ENCODE data around the gene ARMS2.
A peak's percentile ranks its signal among the peaks of the same experiment; 100 is the strongest.

Gene ARMS2, protein sequence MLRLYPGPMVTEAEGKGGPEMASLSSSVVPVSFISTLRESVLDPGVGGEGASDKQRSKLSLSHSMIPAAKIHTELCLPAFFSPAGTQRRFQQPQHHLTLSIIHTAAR

DNA sequence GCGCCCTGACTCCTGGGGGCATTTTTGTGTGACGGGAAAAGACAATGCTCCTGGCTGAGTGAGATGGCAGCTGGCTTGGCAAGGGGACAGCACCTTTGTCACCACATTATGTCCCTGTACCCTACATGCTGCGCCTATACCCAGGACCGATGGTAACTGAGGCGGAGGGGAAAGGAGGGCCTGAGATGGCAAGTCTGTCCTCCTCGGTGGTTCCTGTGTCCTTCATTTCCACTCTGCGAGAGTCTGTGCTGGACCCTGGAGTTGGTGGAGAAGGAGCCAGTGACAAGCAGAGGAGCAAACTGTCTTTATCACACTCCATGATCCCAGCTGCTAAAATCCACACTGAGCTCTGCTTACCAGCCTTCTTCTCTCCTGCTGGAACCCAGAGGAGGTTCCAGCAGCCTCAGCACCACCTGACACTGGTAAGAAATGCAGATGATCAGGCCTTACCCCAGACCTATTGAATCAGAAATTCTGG lies at the start of gene ARMS2:
ARMS2 (plus strand) TSS at position 51 of the 478 bp plus-strand sequence; CDS start at position 126, 75 bp downstream.
- peaks cover 4% of the 10 kb centered on the region for H3K4me1 Mint-ChIP-seq
- ATAC-seq (replicated peaks; ENCODE audit: extremely low read depth, poor library complexity, severe bottlenecking), result no peak
- H3K4me3 Mint-ChIP-seq, result no peak within 1 kb of the TSS
- no peaks in the 10 kb centered on the region for H3K9me3 Mint-ChIP-seq
- H3K27me3 Mint-ChIP-seq, result peaks cover 68% of the 10 kb centered on the region
- H3K36me3 Mint-ChIP-seq (ENCODE audit: insufficient read depth), result no peaks in the 10 kb centered on the region
- DNase-seq (ENCODE audit: low spot score in 2 of 2), result no peak
- H3K27ac Mint-ChIP-seq (ENCODE audit: low read depth), result no peak within 1 kb of the TSS

DNA sequence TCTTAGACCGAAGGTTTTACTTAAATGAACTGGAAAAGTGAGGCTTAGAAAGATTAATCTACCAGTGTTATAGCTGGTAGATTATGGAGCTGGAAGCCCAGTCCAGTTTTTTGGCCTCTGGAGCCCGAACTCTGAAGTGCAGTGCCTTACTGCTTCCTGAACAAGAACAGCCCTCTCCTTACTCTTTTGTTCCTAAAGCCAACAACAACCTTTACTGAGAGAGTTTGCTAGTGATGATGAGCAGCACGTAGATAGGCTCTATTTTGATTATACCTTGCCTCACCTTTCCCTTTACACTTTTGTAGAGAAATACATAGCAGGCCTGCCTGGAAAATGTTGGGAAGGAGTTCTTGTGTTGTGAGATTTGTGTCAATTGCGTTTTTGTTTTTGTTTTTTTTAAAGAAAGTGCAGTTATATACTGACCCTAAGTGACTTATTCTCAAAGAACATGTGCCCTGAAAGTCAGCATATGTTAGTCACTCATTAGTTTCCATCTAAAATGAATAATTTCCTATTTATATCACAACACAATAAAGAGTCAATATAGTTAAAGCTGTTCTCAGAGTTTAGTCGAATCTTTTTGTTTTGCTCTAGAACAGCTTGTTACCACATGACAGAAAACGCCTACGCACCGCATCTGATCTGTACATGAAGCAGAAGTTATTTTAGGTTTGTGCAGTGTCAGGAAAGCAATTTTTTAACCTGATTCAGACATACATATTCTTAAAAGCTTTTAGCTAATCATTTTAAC lies 46.9 kb upstream of the ARMS2 start:
- no peaks in the 10 kb centered on the region for H3K9me3 Mint-ChIP-seq
- H3K27me3 Mint-ChIP-seq, result no peaks in the 10 kb centered on the region
- peaks cover 21% of the 10 kb centered on the region for H3K4me1 Mint-ChIP-seq
- no peak for ATAC-seq (replicated peaks; ENCODE audit: extremely low read depth, poor library complexity, severe bottlenecking)
- peak overlapping the region; percentile 7 for H3K27ac Mint-ChIP-seq (ENCODE audit: low read depth)
- DNase-seq (ENCODE audit: low spot score in 2 of 2), result no peak
- peaks cover 11% of the 10 kb centered on the region for H3K36me3 Mint-ChIP-seq (ENCODE audit: insufficient read depth)
- no peak overlapping the region for H3K4me3 Mint-ChIP-seq

DNA sequence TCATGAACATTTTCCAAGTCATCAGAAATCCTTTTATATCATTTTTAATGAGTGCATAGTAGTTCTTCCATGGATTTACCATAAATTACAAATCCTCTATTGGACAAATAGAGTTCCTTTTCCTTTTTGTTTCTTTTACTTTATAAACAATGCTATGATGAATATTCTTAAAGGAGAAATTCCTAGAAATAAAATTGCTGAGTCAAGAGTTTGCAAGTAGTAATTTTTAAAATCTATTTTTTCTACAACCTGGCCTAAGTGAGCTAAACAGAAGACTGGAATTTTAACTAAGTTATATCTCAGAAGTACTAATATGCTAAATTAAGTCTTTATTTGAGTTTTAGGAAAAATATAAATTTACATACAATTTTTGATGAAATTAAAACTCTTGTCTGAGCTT lies 41.1 kb upstream of the ARMS2 start:
- Mint-ChIP-seq H3K9me3 (no peaks in the 10 kb centered on the region), H3K27me3 (no peaks in the 10 kb centered on the region), H3K27ac (ENCODE audit: low read depth) (no peak overlapping the region), H3K4me1 (peaks cover 25% of the 10 kb centered on the region), H3K4me3 (no peak overlapping the region), H3K36me3 (ENCODE audit: insufficient read depth) (peaks cover 14% of the 10 kb centered on the region)
- no peak for ATAC-seq (replicated peaks; ENCODE audit: extremely low read depth, poor library complexity, severe bottlenecking)
- no peak for DNase-seq (ENCODE audit: low spot score in 2 of 2)

DNA sequence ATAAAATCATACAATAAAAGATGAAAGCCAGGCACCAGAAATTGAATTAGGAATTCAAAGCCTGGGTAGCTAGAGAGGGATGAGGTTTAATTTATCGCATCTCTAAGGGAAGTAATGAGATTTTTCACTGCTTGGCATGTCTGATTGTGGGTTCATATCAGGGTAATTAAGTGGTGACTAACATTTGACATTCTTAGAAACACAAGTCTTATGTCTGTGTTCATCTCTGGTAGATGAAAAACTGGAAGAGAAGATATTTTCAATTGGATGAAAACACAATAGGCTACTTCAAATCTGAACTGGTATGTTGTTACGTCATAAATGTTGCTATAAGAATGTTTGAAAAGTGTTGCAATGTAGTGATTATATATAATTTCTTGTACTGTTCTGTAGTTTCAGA lies 36.8 kb upstream of the ARMS2 start:
- peak overlapping the region; percentile 23 for H3K27ac Mint-ChIP-seq (ENCODE audit: low read depth)
- H3K36me3 Mint-ChIP-seq (ENCODE audit: insufficient read depth), result peaks cover 16% of the 10 kb centered on the region
- peaks cover 54% of the 10 kb centered on the region for H3K4me1 Mint-ChIP-seq

DNA sequence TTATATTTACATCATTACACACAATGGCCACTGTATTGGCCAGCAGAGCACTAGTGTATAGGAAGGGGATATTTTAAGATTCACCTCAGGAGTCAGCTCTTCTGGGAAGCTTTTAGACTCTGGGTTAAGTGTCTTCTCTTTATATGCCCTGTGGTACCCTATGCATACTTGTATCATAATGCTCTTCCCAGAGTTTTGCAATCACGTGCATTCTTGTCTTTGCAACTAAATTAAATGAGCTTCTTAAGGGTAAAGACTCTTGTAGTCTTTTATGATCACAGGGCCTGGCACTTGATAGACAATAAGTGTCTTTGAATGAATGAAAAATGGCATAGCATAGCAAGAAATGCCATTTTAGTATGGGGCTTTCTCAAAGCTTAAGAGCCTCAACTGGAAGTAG lies 35.4 kb upstream of the ARMS2 start:
- peaks cover 62% of the 10 kb centered on the region for H3K4me1 Mint-ChIP-seq

More for the DNA sequence above, 36.8 kb upstream of the ARMS2 start:
- no peak for DNase-seq (ENCODE audit: low spot score in 2 of 2)
- no peaks in the 10 kb centered on the region for H3K9me3 Mint-ChIP-seq
- no peaks in the 10 kb centered on the region for H3K27me3 Mint-ChIP-seq
- no peak for ATAC-seq (replicated peaks; ENCODE audit: extremely low read depth, poor library complexity, severe bottlenecking)
- H3K4me3 Mint-ChIP-seq, result no peak overlapping the region

DNA sequence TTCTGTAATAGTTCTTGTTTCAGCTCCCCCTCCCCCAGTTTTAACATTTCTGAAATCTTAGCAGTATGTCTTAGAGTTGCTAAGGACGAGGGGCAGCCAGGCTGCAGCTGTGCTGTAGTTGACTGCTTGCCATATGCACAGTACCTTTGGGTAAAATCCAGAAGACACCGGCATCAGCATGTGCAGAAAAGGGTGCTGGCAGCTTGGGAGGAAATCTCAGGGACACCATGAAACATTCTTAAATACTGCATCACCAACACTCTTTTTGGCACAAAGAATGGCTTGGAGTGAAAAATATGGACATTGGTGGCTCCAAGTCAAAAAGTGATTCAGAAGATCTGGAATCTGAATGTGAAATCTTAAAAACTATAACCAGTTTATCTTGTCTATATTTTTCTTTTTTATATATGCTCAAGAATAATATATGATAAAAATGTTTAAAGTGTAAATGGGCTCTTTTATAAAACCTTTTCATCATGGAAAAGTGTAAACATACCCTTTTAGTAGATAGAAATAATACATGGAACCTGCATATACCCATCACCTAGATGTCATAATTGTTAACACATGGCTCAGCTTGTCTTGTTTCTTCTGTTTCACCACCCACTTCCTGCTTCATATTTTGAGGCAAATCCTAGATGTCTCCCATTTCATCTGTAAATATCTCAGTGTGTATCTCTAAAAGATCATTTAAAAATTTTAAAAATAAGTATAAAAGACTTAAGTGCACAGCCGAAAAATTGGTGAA lies 34.4 kb upstream of the ARMS2 start:
- no peak for DNase-seq (ENCODE audit: low spot score in 2 of 2)
- Mint-ChIP-seq H3K4me3 (peak overlapping the region; percentile 32), H3K27me3 (no peaks in the 10 kb centered on the region), H3K36me3 (ENCODE audit: insufficient read depth) (peaks cover 9% of the 10 kb centered on the region), H3K9me3 (no peaks in the 10 kb centered on the region), H3K4me1 (peaks cover 62% of the 10 kb centered on the region), H3K27ac (ENCODE audit: low read depth) (peak overlapping the region; percentile 87)
- no peak for ATAC-seq (replicated peaks; ENCODE audit: extremely low read depth, poor library complexity, severe bottlenecking)

More for the DNA sequence above, 35.4 kb upstream of the ARMS2 start:
- ATAC-seq (replicated peaks; ENCODE audit: extremely low read depth, poor library complexity, severe bottlenecking) (no peak), DNase-seq (ENCODE audit: low spot score in 2 of 2) (no peak)
- Mint-ChIP-seq H3K27me3 (no peaks in the 10 kb centered on the region), H3K36me3 (ENCODE audit: insufficient read depth) (peaks cover 15% of the 10 kb centered on the region), H3K27ac (ENCODE audit: low read depth) (no peak overlapping the region), H3K9me3 (no peaks in the 10 kb centered on the region), H3K4me3 (no peak overlapping the region)

DNA sequence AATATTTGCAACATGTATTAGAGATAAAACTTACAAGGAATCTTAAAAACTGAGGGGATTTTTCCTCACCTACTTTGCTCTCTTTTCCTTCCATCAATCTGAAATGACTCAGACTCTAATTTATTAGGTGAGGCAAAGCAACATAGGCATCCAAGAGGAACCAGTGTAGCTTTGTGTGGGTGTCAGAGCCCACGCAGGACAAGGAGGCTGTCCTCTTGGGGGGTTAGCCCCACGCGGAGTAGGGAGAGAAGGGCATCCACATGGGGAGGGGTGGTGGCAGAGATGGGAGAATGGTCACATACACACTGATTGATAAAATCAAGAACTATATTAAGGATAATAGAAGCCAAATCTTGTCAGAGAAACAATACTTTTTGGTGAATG lies 33.8 kb upstream of the ARMS2 start:
- peaks cover 61% of the 10 kb centered on the region for H3K4me1 Mint-ChIP-seq
- no peak for ATAC-seq (replicated peaks; ENCODE audit: extremely low read depth, poor library complexity, severe bottlenecking)
- H3K36me3 Mint-ChIP-seq (ENCODE audit: insufficient read depth), result peaks cover 5% of the 10 kb centered on the region
- no peak for DNase-seq (ENCODE audit: low spot score in 2 of 2)
- no peaks in the 10 kb centered on the region for H3K9me3 Mint-ChIP-seq
- peak overlapping the region; percentile 87 for H3K27ac Mint-ChIP-seq (ENCODE audit: low read depth)
- no peaks in the 10 kb centered on the region for H3K27me3 Mint-ChIP-seq
- H3K4me3 Mint-ChIP-seq, result peak overlapping the region; percentile 32

DNA sequence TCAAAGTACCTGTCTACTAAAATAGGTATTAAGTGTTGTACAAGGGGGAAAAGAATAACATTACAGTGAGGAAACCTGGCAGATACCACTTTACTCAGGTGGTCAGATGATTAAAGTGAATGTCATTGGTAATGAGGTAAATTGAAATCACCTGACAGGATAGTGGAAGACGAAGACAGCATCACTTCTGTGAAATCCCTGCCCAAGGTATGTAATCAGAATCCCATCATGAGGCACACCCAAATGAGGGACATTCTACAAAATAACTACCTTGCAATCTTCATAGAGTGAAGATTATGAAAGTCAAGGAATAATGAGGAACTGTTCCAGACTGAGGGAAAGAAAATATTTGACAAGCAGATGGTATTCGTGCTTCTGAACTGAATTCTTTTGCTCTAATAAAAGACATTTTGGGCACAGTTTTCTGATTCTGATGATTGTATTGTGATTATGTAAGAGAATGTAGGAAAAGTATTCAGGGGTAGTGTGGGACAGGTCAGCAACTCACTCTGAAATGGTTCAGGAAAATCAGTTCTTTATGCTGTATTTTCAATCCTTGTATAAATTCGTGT lies 33.3 kb upstream of the ARMS2 start:
- peaks cover 5% of the 10 kb centered on the region for H3K36me3 Mint-ChIP-seq (ENCODE audit: insufficient read depth)
- DNase-seq (ENCODE audit: low spot score in 2 of 2) (no peak), ATAC-seq (replicated peaks; ENCODE audit: extremely low read depth, poor library complexity, severe bottlenecking) (no peak)
- H3K9me3 Mint-ChIP-seq, result no peaks in the 10 kb centered on the region
- H3K4me3 Mint-ChIP-seq, result peak overlapping the region; percentile 32
- peaks cover 60% of the 10 kb centered on the region for H3K4me1 Mint-ChIP-seq
- peak overlapping the region; percentile 87 for H3K27ac Mint-ChIP-seq (ENCODE audit: low read depth)
- H3K27me3 Mint-ChIP-seq, result no peaks in the 10 kb centered on the region

DNA sequence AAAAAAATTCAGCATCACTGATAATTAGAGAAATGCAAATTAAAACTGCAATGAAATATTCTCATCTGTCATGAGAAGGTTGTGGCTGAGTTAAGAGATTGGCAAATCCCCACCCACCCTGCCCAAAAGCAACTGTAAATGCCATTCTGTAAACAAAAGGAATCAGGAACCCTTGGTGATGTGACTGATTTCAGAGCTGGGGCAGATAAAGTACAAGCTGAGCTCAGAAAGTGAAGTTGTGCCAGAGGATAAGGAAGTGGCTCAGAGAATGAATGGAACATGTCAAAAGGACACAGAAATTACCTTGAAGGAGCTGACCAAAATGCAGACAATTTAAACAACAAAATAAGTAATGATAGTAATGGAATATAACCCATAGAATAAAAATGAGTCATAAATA lies 32.7 kb upstream of the ARMS2 start:
- peak overlapping the region; percentile 87 for H3K27ac Mint-ChIP-seq (ENCODE audit: low read depth)
- no peak for DNase-seq (ENCODE audit: low spot score in 2 of 2)

DNA sequence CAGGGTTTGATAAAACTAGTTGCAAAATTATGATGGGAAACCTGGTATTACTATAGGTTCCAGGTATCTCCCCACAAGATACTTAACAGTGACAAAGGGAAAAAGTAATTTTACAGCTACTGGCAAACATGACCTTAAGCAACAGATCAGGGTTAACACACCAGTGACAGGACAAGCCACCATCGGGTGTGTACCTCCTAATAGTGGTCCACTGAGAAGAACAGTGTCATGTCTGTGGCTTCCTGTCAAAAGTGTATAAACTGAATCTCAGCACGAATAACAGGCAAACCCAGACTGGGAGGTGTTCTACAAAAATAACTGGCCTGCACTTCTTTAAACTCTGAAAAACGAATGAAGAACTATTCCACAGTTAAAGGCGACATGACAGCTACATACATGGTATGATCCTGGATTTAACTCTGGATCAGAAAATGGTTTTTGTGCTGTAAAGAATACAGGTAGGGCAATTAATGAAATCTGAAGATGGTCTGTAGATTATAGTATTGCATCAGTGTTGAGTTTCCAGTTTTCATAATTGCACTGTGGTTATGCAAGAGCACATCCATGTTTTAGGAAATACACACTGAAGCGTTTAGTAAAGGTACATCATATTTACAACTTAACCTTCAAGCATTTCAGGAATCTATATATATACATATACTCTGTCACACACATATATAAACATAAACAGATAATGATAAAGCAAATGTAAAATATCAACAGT lies 32.0 kb upstream of the ARMS2 start:
- H3K36me3 Mint-ChIP-seq (ENCODE audit: insufficient read depth), result peaks cover 8% of the 10 kb centered on the region
- H3K4me1 Mint-ChIP-seq, result peaks cover 56% of the 10 kb centered on the region
- no peaks in the 10 kb centered on the region for H3K9me3 Mint-ChIP-seq
- peak; percentile 95 for ATAC-seq (replicated peaks; ENCODE audit: extremely low read depth, poor library complexity, severe bottlenecking)
- H3K27ac Mint-ChIP-seq (ENCODE audit: low read depth), result peak overlapping the region; percentile 74
- H3K27me3 Mint-ChIP-seq, result no peaks in the 10 kb centered on the region
- peak overlapping the region; percentile 32 for H3K4me3 Mint-ChIP-seq
- DNase-seq (ENCODE audit: low spot score in 2 of 2), result peak in 1 of 2 donors; percentile 23

More for the DNA sequence above, 32.7 kb upstream of the ARMS2 start:
- H3K27me3 Mint-ChIP-seq, result no peaks in the 10 kb centered on the region
- ATAC-seq (replicated peaks; ENCODE audit: extremely low read depth, poor library complexity, severe bottlenecking), result no peak
- H3K4me1 Mint-ChIP-seq, result peaks cover 56% of the 10 kb centered on the region
- peak overlapping the region; percentile 32 for H3K4me3 Mint-ChIP-seq
- peaks cover 5% of the 10 kb centered on the region for H3K36me3 Mint-ChIP-seq (ENCODE audit: insufficient read depth)
- no peaks in the 10 kb centered on the region for H3K9me3 Mint-ChIP-seq

DNA sequence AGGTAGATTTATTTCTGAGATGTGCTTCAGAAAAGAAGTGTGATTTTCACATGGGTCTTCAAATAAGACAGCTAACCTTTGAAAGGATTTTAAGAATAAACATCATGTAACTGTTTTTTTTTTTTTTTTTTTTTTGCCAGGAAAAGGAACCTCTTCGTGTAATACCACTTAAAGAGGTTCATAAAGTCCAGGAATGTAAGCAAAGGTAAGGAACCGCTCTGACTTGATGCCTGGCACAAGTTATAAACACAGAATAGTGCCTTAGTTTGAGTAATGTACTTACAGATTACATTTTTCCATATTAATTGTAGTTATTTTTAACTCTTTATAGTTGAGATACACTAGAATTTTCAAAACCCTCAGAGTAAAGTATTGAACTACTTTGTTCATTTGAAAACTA lies 30.4 kb upstream of the ARMS2 start:
- ATAC-seq (replicated peaks; ENCODE audit: extremely low read depth, poor library complexity, severe bottlenecking) (no peak), DNase-seq (ENCODE audit: low spot score in 2 of 2) (no peak)
- H3K4me3 Mint-ChIP-seq, result no peak overlapping the region
- peaks cover 8% of the 10 kb centered on the region for H3K36me3 Mint-ChIP-seq (ENCODE audit: insufficient read depth)
- H3K9me3 Mint-ChIP-seq, result no peaks in the 10 kb centered on the region
- no peak overlapping the region for H3K27ac Mint-ChIP-seq (ENCODE audit: low read depth)
- H3K27me3 Mint-ChIP-seq, result no peaks in the 10 kb centered on the region
- peaks cover 42% of the 10 kb centered on the region for H3K4me1 Mint-ChIP-seq

DNA sequence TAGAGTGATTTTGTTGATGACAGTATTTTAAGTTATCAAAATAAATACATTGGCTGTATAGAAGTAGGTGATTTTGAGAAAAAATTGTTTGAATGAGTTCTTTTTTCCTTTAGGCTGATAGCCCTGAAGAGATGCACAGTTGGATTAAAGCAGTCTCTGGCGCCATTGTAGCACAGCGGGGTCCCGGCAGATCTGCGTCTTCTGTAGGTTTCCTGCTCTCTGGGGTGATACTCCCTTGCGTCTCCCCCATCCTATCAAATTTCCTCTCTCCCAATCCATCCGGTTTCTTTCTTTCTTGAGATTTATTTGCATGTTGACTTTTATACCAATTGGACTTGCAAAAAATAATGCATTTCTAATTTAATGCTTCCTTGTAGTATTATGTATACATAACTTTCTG lies 27.6 kb upstream of the ARMS2 start:
- no peak for DNase-seq (ENCODE audit: low spot score in 2 of 2)
- peaks cover 15% of the 10 kb centered on the region for H3K36me3 Mint-ChIP-seq (ENCODE audit: insufficient read depth)
- no peak for ATAC-seq (replicated peaks; ENCODE audit: extremely low read depth, poor library complexity, severe bottlenecking)
- no peaks in the 10 kb centered on the region for H3K9me3 Mint-ChIP-seq
- H3K27ac Mint-ChIP-seq (ENCODE audit: low read depth), result peak overlapping the region; percentile 64
- peaks cover 27% of the 10 kb centered on the region for H3K4me1 Mint-ChIP-seq
- H3K27me3 Mint-ChIP-seq, result no peaks in the 10 kb centered on the region
- H3K4me3 Mint-ChIP-seq, result no peak overlapping the region

All from central memory CD8-positive, alpha-beta T cell (primary cell).